Posterior vena cava (tissue), 2 donors: ENCODE results near the gene UBE2QL1. TPM values are rescaled to one million over a fixed set of nuclear protein-coding genes. Genes with fewer than 3 reads are reported as not detected.

Experiments
- DNase-seq: peaks from one replicate; pipeline ENCODE4 v3.0.0-alpha.2; 2020; ENCODE audit warnings: low spot score
- intact Hi-C, 2 donors: fragments of 100-400 bp; cut with DNase I; formaldehyde crosslinking; loops; one replicate each; pipeline versions ENCODE4 v1.14.1 to v1.14.2; 2022 to 2023
- total RNA-seq, 2 donors: library from RNA; stranded (reverse); fragmentation: NEBNext Ultra II Directional; extraction: Animal tissue kit (Norgen Biotek cat#: 25700); gene quantifications; one replicate each; pipeline ENCODE4 v1.2.1, GENCODE V29; 2021
- donor health status: DM: yes; HTN: yes; CAD: no.
- donor health status: DM: yes; HTN: yes; CAD: no.

Gene UBE2QL1
- total RNA-seq, 2 donors from 2014 or later = 3.3 to 5.8 TPM

- intact Hi-C loops = no loop called here
- DNase-seq = no peak
These were observed 18.9 kb downstream of the UBE2QL1 start for GRCh38 chr5:6467591-6467990.

- no peak for DNase-seq
- intact Hi-C loops = no loop called here
These were observed 19.4 kb downstream of the UBE2QL1 start for GRCh38 chr5:6468104-6468503.

GRCh38 chr5:6468870-6469269 lies 20.2 kb downstream of the UBE2QL1 start:
- no peak for DNase-seq
- intact Hi-C loops = no loop called here

DNA sequence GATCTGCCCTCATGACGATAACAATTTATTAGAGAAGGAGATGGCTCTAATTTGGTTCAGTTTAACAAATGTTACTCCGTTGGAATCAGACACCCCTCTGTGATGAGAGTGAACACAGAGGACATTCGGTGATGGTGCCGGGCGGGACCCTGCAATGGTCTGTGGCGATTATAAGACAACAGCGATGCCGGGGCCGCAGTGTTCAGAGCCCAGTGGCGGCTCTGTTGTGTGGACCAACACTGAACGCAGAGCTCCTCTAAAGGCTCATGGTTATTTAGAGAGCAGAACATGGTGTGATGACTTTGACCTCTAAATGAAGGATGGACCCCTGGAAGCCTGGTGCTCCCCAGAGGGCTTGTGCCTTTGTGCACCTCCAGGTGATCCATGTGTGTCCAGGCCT lies 21.2 kb downstream of the UBE2QL1 start:
- DNase-seq = peak; percentile 65
- intact Hi-C loops = no loop called here

DNA sequence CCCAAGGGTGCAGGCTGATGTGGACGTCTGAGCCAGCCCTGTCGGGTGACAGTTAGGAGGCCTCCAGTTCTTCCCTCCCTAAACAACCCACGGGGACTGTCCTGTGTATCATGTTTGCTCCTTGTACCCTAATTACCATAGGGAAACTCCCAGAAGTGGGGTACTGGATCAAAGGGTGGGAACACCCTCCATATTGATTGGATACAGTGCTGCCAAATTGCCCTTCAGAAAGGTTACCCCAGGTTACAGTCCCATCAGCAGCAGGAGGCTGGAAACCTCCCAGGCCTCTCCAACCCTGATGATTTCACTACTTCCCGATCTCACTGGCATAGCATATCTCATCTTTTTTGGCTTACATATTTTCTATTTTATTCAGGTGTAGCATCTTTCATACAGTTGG lies 22.0 kb downstream of the UBE2QL1 start:
- intact Hi-C loops = no loop called here
- peak; percentile 22 for DNase-seq

- no peak for DNase-seq
- intact Hi-C loops = no loop called here
These were observed 22.6 kb downstream of the UBE2QL1 start for GRCh38 chr5:6471252-6471651.

DNA sequence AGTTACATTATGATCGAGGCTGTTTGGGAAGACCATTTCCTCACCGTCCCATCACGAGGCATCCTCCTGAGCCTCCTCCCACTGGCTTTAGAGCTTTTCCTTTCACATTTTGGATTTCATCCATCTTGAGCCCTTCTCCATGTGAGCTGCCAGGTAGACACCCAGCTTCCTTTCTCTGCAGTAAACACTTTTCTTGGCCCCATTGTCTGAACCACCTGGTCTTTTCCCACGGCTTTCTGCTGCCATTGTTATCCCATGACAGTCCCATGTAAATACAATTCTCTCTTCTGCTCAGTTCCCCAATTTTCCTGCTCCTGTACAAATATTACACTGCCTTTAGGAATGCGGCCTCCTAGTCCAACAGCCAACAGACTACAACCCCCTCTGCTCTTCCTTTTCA lies 24.1 kb downstream of the UBE2QL1 start:
- no peak for DNase-seq

DNA sequence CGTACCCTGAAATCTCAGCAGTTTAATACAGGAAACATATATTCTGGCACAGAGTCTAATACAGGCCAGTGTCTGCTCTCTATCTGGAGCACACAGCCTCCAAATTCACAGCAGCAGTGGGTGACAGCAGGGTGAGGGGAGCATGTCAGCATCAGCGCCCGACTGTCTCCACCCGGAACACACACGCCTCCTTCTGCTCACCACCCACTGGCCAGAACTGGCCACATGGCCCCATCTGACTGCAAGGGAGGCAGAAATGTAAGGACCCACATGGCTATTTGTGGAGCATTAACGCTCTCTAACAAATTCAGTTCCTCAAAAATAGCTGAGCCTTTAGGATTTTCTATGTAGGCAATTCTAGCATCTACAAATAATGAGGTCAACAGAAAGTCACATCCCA lies 24.6 kb downstream of the UBE2QL1 start:
- intact Hi-C loops = no loop called here
- no peak for DNase-seq

More for the DNA sequence above, 24.1 kb downstream of the UBE2QL1 start:
- intact Hi-C loops = no loop called here

GRCh38 chr5:6475626-6476312 lies 27.1 kb downstream of the UBE2QL1 start:
- DNase-seq = no peak
- intact Hi-C loops = no loop called here

GRCh38 chr5:6476313-6476661 lies 27.6 kb downstream of the UBE2QL1 start:
- DNase-seq = no peak
- intact Hi-C loops = no loop called here

- no peak for DNase-seq
- intact Hi-C loops = no loop called here
These were observed 30.1 kb downstream of the UBE2QL1 start for GRCh38 chr5:6478793-6479192.

GRCh38 chr5:6480133-6481051 lies 31.7 kb downstream of the UBE2QL1 start:
- intact Hi-C loops = no loop called here
- no peak for DNase-seq

DNA sequence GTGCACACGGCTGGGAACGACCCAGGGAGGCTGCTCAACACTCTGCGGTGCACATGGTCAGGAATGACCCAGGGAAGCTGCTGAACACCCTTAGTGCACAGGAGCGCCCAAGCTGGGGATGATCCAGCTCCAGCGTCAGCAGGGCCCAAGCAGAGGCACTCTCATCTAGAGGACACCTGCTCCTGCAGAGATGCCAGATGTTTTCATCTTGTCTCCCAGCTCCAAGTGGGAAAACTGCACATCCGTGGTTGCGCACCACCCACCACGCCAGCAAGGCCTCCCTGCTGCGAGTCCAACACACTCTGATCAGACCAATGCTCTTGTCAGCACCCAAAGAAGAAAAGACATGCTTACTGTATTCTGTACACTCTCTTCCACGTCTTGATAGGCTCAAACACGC lies 34.1 kb downstream of the UBE2QL1 start:
- intact Hi-C loops = no loop called here
- DNase-seq = no peak

DNA sequence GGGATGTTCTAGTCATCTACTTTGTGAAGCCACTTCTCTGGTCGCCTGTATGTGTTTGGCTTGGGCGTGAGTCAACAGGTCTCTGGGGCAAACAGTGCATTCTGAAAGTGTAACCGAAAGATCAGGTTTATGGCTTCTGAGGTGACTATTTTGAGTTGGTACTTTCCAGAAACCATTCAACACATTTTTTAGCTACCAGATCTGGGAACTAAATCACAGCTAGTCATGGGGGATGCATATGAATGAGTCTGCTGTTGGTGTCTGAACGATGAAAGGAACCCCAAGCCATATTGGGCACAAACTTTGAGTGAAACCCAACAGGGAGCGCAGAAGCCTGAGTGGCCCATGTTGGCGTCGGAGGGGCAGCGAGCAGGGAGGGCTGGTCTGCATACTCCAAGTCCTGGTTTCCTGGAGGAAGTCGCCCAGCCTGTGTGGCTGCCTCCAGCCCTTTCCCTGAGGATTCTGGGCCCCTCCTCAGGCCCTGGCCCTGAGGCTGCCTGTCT lies 35.3 kb downstream of the UBE2QL1 start:
- intact Hi-C loops = no loop called here
- no peak for DNase-seq

GRCh38 chr5:6484446-6484845 lies 35.8 kb downstream of the UBE2QL1 start:
- intact Hi-C loops = no loop called here
- DNase-seq = no peak

DNA sequence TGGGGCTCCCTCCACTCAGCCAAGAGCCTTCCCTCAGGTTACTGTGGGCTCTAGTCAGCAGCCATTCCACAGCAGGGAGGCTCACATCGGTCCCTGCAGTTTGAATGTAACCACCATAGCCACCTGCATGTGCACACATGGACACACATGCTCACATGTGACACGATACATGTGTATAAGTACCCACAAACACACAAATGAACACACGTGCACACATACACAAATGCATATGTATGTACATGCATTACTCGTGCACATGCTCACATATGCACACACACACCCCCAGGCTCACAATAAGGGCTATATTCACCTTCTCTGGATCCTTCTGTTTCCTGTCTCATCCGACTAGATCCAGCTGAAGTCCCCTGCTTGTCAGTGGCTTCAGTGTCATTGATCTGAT lies 36.2 kb downstream of the UBE2QL1 start:
- no peak for DNase-seq
- intact Hi-C loops = no loop called here

- intact Hi-C loops = no loop called here
These were observed 36.8 kb downstream of the UBE2QL1 start for GRCh38 chr5:6485441-6485840.

DNA sequence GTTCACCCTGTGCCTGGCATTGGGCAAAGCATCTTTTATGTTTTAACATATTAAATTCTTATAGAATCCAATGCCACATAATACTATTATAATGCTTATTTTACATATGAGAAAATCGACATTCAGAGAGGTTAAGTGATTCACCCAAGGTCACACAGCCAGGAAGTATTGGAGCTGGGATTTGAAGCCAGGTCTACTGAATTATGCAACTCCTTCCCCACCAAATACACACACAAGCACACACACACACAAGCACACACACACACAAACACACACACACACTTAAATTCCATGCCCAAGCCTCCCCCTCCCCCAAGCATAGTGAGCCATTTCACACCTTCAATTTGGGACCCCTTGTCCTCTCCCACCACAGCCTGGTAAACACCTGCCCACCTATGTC lies 37.4 kb downstream of the UBE2QL1 start:
- DNase-seq = no peak
- intact Hi-C loops = no loop called here

More at GRCh38 chr5:6485441-6485840, 36.8 kb downstream of the UBE2QL1 start:
- no peak for DNase-seq

- DNase-seq = no peak
- intact Hi-C loops = no loop called here
These were observed 38.4 kb downstream of the UBE2QL1 start for GRCh38 chr5:6487081-6487480.

GRCh38 chr5:6488021-6488420 lies 39.4 kb downstream of the UBE2QL1 start:
- DNase-seq = no peak
- intact Hi-C loops = no loop called here
